SIG-M5 treated with dmso at 0.1 percent for 504 hours (cell line): Measurements from ENCODE around the gene CD84.
"Not testable (repeated sequence)": the region's sequence is repeated elsewhere in the genome, so short reads cannot be mapped to it uniquely, and the experiment has no call there.

ENCODE experiments used
- DNase-seq: peaks from one replicate; lab custom pipeline; 2025; ENCODE audit not compliant: unreplicated experiment; lab: John Stamatoyannopoulos, UW

CD84 gene

DNA sequence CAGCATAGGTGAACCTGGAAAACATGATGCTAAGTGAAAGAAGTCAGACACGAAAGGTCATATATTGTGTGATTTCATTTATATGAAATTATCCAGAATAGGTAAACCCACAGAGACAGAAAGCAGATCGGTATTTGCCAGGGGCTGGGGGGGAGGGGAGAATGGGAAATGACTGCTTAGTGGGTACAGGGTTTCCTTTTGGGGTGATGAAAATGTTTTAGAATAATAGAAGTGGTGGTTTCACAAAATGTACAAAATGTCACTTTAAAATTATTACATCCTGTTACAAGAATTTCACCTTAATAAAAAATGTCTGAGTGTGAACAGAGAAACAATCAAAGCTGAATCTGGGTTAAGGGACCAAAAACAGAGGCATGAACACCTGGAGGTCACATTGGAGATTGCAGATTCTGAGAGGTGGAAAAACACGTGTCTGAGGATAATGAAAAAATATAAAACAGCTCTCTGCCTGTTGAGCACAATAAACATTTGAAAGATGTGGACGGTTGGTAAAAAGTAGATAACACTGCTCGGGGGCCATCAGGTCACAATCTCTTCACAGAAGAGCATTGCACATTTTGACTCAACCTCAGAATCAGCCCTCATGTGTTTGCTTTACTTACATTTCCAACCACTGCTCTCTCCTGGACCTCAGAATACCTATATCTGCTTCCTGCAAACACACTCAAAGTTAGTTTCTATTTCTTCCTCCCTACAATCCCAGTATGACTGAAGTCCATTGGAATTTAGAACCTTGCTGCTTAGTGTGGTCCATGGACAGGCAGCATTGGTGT is 59.5 kb downstream of the CD84 start:
- DNase-seq, result no peak

DNA sequence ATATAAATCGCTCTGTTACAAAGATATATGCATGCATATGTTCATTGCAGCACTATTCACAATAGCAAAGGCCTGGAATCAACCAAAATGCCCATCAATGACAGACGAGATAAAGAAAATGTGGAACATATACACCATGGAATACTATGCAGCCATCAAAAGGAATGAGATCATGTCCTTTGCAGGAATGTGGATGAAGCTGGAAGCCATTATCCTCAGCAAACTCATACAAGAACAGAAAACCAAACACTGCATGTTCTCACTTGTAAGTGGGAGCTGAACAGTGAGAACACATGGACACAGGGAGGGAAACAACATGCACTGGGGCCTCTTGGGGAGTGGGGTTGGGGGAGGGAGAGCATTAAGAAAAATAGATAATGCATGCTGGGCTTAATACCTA is 61.8 kb downstream of the CD84 start:
- not testable (repeated sequence) for DNase-seq

DNA sequence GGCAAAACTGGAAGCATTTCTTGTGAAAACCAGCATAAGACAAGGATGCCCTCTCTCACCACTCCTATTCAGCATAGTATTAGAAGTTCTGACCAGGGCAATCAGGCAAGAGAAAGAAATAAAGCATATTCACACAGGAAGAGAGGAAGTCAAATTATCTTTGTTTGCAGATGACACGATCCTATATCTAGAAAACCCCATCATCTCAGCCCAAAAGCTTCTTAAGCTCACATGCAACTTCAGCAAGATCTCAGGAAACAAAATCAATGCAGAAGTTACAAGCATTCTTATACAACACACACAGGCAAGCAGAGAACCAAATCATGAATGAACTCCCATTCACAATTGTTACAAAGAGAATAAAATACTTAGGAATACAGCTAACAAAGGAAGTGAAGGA is 63.4 kb downstream of the CD84 start:
- DNase-seq, result not testable (repeated sequence)

DNA sequence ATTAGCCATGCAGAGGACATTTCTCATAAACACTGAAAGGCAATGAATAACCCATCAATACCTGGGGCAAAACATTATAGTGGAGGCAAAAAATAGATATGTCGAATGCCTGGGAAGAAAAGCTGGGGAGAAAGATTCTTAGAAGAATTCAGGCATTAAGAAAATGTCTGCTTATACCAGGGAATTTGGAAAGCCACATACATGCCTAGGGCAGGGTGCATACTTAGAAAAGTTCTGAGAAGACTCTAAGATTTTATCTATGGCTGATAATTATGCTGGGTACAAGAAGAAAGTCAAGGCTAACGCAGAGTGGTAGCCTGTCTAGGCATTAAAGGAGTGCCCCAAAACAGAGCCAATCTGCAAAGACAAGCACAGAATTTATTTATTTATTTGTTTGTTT is 74.6 kb downstream of the CD84 start:
- DNase-seq, result no peak

DNA sequence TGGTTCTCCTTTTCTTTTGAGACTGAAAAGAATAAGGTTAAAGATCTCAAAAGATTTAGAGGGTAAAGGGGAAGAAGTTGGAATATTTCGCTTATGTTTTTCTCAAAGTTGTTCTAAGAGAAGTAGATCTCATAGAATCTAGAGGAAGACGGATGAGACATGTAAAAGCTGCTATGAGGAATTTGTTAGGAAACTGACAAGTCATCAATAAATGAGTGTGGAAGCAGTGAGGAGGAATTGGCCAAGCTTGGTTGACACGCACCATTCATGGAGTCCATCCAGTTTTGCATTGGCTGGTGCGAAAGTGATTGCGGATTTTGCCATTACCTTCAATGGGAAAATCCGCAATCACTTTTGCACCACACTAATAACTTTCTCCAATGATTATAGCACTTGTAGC is 76.2 kb downstream of the CD84 start:
- DNase-seq, result no peak

DNA sequence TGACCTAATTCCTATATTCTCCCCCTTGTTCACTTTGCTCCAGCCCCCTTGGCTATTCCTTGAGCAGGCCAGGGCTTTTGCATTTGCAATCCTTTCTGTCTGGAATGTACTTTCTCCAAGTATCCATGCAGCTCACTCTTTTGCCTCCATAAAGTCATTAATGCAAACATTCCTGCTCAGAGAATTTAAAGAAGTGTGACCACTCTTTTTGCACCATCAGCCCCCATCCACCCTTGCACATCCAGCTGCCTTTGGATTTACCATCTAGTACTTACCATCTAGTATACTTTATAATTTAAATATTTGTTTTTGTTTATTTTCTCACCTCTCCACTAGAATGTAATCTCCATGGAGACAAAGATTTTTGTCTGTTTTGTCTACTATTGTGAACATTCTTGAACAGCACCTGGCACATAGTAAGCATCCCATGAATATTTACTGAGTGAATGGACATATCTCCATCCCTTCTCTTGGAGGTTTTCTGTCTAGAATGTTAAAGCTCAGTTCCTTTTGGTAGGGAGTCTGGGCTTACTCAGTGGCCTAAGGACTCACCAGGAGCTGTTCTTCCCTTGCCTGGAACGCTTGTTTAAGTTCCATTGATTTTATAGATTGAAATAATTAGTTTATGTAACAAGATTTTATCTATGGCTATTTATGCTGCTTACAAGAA is 78.8 kb downstream of the CD84 start:
- DNase-seq, result no peak

DNA sequence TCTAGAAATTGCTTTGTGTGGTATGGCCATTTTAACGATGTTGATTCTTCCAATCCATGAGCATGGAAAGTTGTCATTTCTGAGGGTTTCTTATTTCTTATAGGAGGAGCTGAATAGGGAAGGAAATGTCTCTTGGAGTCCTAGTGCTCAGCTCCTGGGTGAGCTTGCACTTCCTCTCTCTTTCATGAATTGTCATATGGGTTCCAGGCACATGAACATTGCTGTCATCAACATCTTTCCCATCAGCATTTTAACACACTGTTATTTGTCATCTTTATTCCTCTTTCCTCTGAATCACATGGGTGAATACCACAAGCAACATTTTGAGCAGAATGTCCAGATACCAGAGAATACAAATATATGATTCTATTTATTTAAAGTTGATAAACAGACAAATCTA is 79.7 kb downstream of the CD84 start:
- no peak for DNase-seq

DNA sequence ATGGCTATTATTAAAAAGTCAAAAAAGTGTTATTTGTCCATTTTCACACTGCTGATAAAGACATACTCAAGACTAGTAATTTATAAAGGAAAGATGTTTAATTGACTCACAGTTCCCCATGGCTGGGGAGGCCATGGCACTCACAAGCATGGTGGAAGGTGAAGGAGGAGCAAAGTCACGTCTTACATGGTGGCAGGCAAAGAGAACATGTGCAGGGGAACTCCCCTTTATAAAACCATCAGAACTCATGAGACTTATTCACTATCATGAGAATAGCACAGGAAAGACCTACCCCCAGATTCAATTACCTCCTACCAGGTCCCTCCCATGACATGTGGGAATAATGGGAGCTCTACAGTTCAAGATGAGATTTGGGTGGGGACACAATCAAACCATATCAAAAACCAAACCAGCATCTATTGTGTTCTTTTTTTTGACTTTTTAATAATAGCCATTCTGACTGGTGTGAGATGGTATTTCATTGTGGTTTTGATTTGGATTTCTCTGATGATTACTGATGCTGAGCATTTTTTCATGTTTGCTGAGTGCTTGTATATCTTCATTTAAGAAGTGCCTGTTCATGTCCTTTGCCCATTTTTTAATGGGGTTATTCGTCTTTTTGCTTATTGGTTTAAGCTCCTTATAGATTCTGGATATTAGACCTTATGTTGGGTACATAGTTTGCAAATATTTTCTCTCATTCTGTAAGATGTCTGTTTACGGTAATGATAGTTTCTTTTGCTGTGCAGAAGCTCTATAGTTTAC is 80.8 kb downstream of the CD84 start:
- not testable (repeated sequence) for DNase-seq

DNA sequence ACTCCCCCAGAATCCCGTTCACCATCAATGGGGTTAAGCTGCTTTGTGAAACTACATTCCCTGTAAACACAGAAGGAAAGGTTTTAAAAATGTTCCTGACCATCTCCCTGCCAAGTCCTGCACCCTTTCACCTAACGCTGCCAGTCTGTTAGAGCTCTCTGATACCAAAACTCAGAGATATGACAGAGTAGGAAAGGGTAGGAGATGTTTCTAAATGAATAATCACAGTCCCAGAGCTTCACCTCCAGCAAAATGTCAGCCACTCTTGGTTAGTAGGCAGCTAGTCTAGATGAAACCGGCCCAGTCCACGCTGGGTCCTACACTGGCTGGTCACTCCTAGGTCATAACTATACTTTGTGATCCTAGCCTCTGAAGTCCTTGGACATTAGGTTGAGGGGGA is 83.0 kb downstream of the CD84 start:
- DNase-seq, result no peak

DNA sequence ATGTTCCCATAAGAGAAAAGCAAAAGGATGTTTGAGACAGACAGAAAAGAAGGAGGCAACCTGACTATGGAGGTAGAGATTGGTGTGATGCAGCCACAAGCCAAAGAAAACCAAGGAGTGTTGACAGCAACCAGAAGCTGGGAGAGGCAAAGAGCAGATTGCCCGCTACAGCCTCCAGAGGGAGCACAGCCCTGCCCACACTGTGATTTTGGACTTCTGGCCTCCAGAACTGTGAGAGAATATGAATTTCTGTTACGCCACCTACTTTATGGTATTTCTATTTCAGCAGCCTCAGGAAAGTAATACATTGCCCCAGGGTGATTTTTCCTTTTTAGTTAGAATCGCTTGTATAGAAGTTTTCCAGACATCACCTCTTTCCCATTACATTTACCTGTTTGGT is 84.7 kb downstream of the CD84 start:
- DNase-seq, result no peak

DNA sequence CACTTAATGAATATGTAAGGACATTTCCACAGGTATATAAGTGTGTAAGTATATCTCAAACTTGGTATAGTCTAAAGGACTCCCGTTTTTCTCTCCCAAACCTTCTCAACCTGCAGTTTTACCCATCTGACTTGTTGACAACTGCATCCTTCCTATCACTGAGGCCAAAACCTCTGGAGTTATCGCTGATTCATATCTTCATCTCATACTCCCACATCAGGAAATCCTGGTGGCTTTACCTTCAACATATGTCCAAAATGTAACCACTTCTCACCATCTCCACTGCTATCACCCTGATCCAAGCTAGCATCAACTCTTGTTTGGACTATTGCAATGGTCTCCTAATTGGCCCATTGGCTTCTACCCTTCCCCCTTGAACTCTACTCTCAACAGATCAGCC is 86.7 kb downstream of the CD84 start:
- no peak for DNase-seq

DNA sequence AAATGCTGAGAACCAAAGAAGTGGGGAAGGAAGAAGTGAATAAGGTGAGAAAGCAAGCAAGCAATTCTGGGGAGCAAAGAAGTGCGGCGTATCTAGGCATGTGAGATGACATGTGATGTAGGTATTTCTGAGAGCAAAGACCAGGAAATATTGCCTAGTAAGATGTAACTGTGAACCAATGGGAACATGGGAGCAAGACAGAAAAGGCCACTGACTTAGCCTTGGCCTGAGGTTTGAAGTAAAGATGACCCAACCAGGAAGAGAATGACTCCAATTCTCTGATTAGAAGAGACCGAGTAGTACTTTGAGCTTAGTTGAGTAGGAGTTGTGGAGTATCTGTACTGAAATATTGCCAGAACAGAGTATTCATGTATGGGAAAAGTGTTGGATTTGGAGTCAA is 87.3 kb downstream of the CD84 start:
- DNase-seq, result no peak
